Activated CD4-positive, CD25-positive, alpha-beta regulatory T cell treated with anti-CD3 and anti-CD28 coated beads, Interleukin-2, amount 50 U/mL, for 16 hours (primary cell): ENCODE measurements around the gene POU3F1.
"Not testable (repeated sequence)": the region's sequence is repeated elsewhere in the genome, so short reads cannot be mapped to it uniquely, and the experiment has no call there.

ENCODE experiments used
- DNase-seq: peaks from one replicate; pipeline ENCODE4 v3.0.0-alpha.2; 2020; ENCODE audit warnings: low read depth, low spot score

POU3F1 gene

DNA sequence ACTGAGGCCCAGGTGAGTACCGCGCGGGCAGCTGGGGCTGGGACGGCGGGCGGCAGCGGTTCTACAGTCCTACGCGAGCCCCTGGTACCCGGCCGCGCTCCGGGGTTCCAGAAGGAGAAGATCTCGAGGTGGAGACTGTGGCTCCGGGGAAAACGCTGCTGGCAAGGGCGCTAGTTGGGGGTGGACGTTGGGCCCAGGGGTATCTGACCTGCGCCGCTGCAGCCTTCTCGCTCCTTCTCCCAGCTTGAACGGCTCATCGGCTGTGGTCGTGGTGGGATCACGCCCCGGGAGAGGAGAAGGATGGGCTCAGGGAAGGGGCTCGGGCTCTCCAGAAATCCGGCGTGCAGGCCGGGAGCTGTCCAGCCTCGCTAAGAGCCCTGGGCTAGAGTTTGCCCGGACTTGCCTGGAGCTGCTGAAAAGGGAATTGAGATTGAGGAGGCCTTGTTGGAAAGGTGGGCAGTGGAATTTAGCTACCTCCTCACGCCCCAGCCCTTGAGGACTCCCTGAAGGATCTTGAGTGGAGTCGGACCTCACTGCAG lies 1.1 kb upstream of the POU3F1 start:
- no peak for DNase-seq

DNA sequence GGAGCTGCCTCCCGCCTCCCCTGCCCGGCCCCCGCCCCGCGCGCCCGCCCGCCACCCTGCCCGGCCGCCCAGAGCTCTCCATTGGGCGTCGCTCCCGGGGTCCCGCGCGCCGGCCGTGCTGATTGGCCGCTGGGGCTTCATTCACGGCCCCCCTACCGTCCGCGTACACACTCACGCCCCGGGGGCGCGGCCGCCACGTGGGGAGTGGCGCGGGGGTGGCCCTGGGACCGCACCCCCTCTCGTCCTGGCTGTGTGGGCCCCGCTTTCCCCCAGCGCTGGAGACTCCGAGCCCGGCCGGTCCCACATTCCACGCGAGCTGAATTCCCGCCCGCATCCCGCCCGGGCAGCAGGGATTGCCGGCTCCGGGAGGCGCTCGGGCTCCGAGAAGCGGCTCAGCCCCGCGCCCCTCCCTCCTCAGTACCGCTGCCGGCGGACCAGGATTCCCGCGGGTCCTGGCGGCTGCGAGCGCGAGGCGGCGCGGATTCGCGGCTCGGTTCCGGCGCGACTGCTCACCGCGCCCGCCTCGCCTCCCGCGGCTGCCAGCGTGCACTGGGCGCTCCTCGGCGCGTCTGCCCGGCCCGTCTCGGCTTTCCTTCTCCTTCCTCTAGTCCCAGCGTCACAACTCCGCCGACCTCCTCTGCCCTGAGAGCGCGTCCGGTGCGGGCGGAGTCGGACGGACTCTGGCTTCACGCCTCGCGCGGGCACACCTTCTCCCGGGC lies 450 bp upstream of the POU3F1 start:
- DNase-seq: peak; percentile 56

DNA sequence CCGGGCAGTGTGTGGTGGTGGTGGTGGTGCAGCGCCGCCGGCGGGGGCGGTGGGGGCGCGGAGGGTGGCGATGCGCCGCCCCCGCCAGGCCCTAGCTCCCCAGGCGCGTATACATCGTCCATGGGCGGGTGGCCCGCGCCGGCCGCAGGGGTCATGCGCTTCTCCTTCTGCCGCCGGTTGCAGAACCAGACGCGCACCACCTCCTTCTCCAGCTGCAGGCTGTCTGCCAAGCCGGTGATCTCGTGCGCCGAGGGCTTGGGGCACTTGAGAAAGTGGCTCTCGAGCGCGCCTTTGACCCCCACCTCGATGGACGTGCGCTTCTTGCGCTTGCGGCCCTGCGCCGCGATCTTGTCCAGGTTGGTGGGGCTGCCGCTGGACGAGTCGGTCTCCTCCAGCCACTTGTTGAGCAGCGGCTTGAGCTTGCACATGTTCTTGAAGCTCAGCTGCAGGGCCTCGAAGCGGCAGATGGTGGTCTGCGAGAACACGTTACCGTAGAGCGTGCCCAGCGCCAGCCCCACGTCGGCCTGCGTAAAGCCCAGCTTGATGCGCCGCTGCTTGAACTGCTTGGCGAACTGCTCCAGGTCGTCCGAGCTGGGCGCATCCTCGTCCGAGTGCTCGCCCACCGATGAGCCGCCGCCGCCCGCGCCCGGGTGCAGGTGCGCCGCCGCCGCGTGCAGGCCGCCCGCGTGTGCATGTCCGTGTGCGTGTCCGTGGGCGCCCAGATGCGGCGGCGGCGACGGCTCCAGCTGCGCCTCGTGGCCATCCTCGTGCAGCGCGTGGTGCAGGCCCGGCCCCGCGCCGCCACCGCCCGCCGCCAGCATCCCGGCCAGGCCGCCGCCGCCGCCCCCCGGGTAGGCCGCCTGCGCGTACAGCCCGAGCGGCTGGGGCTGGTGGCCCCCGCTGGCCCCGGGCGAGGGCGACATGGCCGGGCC lies 926 bp downstream of the POU3F1 start:
- DNase-seq: no peak

DNA sequence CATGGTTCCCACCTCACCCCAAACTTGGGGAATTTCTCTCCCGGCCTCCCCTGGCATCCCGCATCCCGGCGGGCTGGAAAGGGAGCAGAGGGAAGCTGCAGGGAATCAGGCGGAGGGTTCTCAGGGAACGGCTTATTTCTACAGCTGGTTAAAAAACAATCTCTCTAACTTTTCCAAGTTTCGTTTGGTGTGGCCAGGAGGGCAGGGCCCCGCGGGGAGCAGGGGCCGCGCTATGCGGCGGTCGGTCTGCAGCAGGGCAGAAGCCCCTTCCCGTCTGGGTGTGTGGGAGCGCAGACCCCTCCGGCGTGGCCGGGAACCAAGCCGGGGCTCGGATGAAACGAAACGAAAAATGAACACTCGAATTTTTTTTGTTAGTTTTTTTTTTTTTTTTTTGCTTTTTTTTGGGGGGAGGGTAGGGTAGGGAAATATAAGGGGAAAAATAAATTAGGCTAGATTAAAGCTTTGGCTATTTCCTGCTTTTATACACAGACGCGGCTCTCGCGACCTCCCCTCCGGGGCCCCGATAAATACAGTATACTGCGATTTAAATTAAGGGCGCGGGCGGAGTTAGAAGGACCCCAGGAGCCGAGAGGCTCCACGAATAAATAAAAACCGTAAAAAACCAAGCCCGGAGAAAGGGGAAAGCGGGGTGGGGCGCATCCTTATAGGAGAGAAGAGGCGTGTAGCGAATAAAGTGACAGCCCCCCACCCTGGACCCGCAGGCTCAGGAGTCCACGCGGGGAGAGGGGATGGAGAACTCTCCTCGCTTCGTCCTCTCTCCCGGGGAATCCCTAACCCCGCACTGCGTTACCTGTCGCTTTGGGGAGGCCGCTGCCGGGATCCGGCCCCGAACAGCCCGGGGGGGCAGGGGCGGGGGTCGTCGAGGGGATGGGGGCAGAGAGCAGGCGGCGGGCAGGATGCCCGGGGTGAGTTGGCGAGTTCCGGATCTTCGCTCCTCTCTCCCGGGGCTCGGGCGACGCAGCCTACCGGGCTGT lies 2.1 kb downstream of the POU3F1 start:
- no peak for DNase-seq

DNA sequence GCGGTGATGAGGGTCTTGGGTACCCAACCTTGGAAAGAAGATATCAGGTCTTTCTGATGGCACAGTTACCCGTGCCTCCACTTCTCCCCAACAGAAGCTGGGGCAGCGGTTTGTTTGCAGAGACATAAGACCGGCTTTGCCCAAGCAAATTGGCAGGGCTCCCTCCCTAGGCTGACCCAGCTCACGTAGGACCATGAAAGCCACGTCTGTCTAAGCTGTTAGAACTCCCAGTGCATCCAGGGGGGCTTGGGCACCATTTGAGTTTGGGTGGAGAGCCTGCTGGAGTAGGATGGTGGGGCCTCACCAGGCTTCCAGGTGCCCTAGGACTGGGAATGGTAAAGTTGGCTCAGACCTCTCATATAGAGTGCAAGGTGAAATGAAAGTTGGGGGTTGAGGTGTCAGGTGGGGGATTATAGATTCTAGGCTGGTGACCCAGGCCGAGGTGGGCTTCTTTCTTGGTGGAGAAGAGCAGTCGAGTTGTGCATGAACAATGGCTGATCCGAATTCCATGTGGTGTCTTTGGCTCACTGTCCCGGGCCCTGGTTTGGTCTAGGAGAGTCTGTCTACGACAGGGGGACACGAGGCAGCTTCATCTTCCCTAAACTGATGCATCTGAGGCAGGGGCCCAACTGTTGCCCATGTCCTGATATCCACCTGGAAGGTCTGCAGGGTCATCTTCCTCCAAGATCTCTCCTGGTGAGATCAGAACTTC lies 3.4 kb downstream of the POU3F1 start:
- no peak for DNase-seq

DNA sequence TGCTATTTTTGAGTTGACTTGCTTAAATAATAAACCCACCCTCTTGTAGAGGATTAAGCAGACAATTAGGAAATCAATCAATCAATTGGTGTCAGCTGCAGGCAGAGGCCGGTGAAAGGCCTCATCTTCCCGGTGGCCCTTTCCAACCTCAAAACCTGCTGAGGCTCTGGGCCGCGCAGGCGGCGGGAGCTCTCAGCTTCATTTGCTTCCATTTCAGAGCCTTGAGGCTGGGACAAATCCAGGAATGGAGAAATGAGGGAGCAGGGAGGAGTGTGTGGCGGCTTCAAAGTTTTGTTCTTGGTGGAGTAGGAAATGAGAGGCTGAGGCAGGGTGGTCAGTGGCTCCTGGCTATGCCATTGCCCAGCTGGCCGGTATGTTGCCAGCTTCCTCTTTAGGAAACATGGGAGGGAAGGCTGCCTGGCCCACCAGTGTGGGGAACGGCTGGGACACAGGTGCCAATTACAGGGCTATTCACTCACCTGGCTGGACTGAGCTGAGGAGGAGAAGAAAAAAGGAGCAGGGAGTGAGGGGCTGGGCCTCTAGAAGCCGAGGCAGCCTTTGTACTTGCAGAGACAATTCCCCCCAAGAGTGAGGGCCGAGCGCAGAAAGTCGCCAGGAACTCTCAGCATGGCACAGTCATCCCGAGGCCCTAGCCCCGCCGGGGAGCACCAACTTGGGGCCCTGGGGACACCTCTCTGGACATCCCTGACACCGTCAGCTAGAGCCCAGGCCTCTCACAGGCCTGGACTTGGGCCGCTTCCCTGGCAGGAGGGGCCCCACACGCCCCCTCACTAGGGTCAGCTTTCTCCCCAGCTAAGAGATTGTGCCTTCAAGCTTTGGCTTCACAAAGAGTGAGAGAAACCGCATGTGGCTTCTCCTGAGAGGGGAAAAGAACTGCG lies 4.4 kb downstream of the POU3F1 start:
- DNase-seq: no peak

DNA sequence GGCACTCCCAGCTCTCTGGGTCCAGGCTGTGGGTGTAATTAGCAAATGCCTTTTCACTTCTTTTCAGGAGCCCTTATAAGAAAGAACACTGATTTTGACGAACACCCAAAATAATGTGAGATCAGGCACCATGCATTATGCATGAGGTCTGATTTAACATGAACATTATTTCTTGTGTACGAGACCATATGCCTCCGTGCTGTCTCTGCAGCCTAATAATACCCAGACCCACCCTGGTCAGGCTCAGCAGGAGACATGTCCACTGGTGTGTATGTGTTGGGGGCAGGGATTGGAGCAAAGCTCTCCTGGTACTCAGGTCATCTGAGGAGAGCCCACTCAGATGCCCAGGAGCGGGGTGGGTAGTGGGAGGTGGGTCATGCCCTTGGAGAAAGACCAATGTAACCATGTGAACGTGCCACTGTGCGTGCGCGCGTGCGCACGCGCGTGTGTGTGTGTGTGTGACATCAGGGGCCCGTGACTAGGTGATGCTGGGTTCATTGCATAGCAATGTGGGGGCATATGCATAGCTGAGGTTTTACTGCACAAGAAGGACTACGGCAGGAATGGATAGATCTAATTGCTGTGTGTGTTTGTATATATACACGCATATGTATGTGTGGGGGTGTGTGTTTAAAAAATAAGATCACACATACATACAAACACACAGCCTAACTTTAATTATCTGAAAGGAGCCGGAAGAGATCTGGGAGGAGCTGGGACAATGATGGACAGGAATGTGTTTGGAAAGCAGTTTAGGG lies 7.1 kb downstream of the POU3F1 start:
- no peak for DNase-seq

- DNase-seq: no peak
Measured at GRCh38 chr1:38038861-38039260, 7.7 kb downstream of the POU3F1 start.

- DNase-seq: no peak
Measured at GRCh38 chr1:38037221-38037939, 9.2 kb downstream of the POU3F1 start.

- DNase-seq: no peak
Measured at GRCh38 chr1:38034871-38035270, 11.7 kb downstream of the POU3F1 start.

- DNase-seq: not testable (repeated sequence)
Measured at GRCh38 chr1:38032992-38033391, 13.6 kb downstream of the POU3F1 start.

DNA sequence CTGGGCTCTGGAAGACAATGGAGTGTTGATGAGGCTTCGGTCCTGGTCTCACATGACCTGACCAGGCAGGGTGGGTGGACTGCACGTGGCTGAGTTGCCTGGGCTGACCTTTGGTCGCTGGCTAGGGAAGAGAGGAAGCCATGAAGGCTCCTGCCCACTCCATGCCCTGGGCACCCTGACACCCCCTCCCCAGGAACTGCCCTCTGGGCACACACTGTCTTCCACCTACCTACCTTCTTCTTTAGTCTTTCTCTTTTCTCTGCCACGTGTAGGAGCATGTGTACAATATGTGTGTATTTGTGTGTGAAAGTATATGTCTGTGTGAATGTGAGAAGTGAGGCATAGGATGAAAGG lies 15.1 kb downstream of the POU3F1 start:
- DNase-seq: no peak

- no peak for DNase-seq
Measured at GRCh38 chr1:38030596-38031512, 15.7 kb downstream of the POU3F1 start.

DNA sequence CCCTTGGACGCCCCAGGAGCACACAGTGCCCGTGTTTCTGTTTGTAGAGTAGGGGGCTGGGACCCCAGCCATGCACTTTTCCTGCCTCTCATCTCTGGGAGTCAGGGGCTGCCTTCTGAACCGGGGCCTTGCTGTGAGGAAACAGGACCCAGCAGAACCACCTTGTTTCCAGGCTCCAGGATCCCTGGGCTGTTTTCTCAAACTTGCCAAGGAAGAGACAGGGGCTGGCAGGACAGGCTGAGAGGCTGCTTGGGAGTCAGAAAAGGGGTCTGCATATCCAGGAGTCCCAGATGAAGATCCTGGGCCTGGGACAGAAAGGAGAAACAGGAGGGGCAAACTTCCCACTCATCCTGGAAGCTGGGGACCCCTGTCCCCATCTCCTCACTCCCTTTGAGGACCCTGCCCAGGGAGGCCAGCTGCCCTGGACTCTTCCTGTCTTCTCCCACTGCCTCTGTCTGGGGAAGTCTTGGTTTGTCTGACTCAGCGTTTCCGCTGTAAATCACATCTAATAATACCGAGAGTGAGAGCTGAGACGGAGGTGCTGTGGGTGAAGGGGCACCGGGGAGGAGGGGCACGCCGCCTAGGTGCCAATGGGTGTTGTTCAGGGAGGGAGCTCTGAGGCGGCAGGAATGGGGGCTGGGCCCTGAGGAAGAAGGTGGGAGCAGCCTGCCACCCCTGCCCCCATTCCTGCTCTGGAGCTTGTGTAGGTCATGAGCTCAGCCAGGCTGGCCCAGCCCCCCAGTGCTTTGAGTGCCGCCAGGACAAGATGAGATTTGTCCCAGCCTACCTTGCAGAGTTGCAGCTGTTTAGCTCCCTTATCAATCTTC lies 16.7 kb downstream of the POU3F1 start:
- peak; percentile 42 for DNase-seq

DNA sequence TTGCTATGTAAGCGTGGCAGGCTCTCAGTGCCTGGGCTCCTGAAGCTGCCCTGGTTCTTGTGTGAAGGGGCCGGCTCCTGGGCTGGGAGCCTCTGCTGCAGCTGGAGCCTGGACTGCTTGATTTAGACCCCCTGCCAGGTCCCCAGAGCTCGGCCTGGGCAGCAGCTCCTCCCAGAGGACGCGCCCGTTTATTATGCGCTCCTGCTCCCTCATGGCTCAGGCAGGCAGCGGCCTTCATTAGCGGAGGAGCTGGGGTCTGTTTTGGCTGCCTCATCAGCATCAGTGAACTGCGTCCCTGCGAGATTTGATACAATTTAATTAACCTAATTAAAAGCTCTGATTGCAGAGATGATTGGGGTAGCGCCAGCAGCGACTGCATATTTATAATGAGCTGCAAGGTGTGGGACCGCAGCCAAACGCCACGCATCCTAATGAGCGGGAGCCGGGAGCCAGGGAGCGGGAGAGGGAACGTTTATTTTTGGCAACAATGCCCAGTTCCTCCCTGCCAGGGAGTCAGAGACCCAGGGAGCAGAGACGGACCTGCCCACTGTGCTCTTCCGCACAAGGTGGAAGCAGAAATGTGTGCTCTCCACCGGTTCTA lies 17.4 kb downstream of the POU3F1 start:
- no peak for DNase-seq

DNA sequence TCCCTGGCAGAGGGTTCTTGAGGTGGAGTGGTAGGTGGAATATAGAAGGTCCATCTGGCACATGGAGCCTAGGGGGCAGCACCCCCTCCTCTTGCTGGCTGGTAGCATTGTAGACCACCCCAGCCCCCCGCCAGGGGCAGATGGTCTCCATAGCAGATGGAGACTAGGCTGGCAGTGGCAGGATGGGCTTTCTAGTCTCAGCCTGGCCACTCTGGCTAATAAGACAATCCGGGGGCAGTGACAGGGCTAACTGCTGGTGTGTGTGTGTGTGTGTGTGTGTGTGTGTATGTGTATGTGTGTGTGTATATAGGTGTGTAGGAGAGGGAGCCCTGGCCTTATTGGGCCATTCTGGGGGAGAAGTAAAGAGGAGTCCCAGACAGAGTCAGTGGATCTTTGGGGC lies 17.9 kb downstream of the POU3F1 start:
- no peak for DNase-seq
